A549 (cell line): ENCODE measurements around the gene CDYL2.

Source experiments
- CEBPB ChIP-seq, 2 experiments: fragments of >200 bp in 1 of 2; sonication (Bioruptor Twin) in 1 of 2; formaldehyde crosslinking in 1 of 2; IDR thresholded peaks; 2 replicates each; pipeline ENCODE4 v1.6.1; 2012 to 2016
- TF ChIP-seq, protein P1 (sequence below): fragments of >200 bp; sonication (Bioruptor Twin); formaldehyde crosslinking; IDR thresholded peaks from 3 replicates; pipeline ENCODE4 v1.5.1; 2016

DNA sequence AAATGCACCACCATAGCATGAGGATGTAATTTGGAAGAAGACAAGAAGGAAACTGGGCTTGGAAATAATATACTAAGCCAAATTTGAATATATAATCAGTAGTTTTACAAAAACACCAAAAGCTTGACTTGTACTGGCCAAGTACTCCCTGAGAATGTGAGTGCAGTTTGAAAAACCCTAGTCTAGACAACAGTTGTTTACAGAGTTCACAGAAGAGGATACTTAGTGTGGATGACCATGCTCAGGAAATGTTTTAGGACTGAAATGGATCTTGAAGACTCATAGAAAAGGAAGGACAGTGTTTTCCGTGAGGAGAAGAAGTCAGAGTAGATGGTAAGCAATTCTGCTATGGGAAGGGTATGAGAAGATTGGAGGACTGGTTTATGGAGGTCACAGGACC lies 1.9 kb upstream of the CDYL2 start:
- TF ChIP-seq, protein P1, sequence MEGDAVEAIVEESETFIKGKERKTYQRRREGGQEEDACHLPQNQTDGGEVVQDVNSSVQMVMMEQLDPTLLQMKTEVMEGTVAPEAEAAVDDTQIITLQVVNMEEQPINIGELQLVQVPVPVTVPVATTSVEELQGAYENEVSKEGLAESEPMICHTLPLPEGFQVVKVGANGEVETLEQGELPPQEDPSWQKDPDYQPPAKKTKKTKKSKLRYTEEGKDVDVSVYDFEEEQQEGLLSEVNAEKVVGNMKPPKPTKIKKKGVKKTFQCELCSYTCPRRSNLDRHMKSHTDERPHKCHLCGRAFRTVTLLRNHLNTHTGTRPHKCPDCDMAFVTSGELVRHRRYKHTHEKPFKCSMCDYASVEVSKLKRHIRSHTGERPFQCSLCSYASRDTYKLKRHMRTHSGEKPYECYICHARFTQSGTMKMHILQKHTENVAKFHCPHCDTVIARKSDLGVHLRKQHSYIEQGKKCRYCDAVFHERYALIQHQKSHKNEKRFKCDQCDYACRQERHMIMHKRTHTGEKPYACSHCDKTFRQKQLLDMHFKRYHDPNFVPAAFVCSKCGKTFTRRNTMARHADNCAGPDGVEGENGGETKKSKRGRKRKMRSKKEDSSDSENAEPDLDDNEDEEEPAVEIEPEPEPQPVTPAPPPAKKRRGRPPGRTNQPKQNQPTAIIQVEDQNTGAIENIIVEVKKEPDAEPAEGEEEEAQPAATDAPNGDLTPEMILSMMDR, result no peak
- TF ChIP-seq CEBPB (IDR thresholded peaks at IDR 0.05), result no peak
